RPMI8226 (cell line): ENCODE data around the gene SAMD13.

Experiments used
- DNase-seq: peaks from one replicate; pipeline ENCODE4 v3.0.0-alpha.2; 2015

The SAMD13 gene

GRCh38 chr1:84347271-84347931 lies 45.9 kb downstream of the SAMD13 start:
- DNase-seq = no peak

- no peak for DNase-seq
Measured at GRCh38 chr1:84347932-84348555, 46.5 kb downstream of the SAMD13 start.

- DNase-seq = no peak
Measured at GRCh38 chr1:84348759-84349158, 47.3 kb downstream of the SAMD13 start.

GRCh38 chr1:84350104-84350503 lies 48.6 kb downstream of the SAMD13 start:
- DNase-seq = no peak

- no peak for DNase-seq
Measured at GRCh38 chr1:84350550-84350949, 49.0 kb downstream of the SAMD13 start.

- no peak for DNase-seq
Measured at GRCh38 chr1:84352298-84353106, 51.0 kb downstream of the SAMD13 start.

GRCh38 chr1:84353695-84354094 lies 52.2 kb downstream of the SAMD13 start:
- no peak for DNase-seq

GRCh38 chr1:84355556-84355955 lies 54.0 kb downstream of the SAMD13 start:
- no peak for DNase-seq

GRCh38 chr1:84356881-84357280 lies 55.4 kb downstream of the SAMD13 start:
- DNase-seq = no peak

- no peak for DNase-seq
Measured at GRCh38 chr1:84358695-84359094, 57.2 kb downstream of the SAMD13 start.

- no peak for DNase-seq
Measured at GRCh38 chr1:84360316-84360715, 58.8 kb downstream of the SAMD13 start.

GRCh38 chr1:84361796-84362195 lies 60.3 kb downstream of the SAMD13 start:
- no peak for DNase-seq

GRCh38 chr1:84363019-84363418 lies 61.5 kb downstream of the SAMD13 start:
- DNase-seq = no peak

- no peak for DNase-seq
Measured at GRCh38 chr1:84363622-84364021, 62.1 kb downstream of the SAMD13 start.

- DNase-seq = no peak
Measured at GRCh38 chr1:84365225-84366221, 64.0 kb downstream of the SAMD13 start.

GRCh38 chr1:84366786-84367185 lies 65.3 kb downstream of the SAMD13 start:
- DNase-seq = no peak

- no peak for DNase-seq
Measured at GRCh38 chr1:84367219-84367618, 65.7 kb downstream of the SAMD13 start.

GRCh38 chr1:84368441-84368840 lies 66.9 kb downstream of the SAMD13 start:
- no peak for DNase-seq

- DNase-seq = no peak
Measured at GRCh38 chr1:84370266-84370665, 68.8 kb downstream of the SAMD13 start.

GRCh38 chr1:84370831-84371394 lies 69.4 kb downstream of the SAMD13 start:
- DNase-seq = no peak

GRCh38 chr1:84373436-84374141 lies 72.1 kb downstream of the SAMD13 start:
- DNase-seq = no peak
